Adrenal gland (tissue), 5 donors: Measurements from ENCODE around the gene LRRC53.

Experiments
- POLR2A ChIP-seq, 2 donors: fragments of 450-650 bp; IDR thresholded peaks; one replicate each; pipeline ENCODE4 v1.6.1; 2017; ENCODE audit warnings: antibody characterized with exemption in 2 of 2, mild to moderate bottlenecking in 2 of 2, moderate library complexity in 1 of 2
- TF ChIP-seq, protein P1 (sequence below), 6 experiments: fragments of 450-650 bp in 4 of 6; fragments of 200-600 bp in 2 of 6; sonication (generic) in 1 of 6; IDR thresholded peaks; 1 replicate in 5 of 6; 2 replicates in 1 of 6; pipeline versions ENCODE4 v1.5.1 to v1.8.0; 2016 to 2021; ENCODE audit warnings: antibody characterized with exemption in 6 of 6, mild to moderate bottlenecking in 2 of 6, moderate library complexity in 1 of 6
- donor health status: DM: no; HTN: no; CAD: no.

DNA sequence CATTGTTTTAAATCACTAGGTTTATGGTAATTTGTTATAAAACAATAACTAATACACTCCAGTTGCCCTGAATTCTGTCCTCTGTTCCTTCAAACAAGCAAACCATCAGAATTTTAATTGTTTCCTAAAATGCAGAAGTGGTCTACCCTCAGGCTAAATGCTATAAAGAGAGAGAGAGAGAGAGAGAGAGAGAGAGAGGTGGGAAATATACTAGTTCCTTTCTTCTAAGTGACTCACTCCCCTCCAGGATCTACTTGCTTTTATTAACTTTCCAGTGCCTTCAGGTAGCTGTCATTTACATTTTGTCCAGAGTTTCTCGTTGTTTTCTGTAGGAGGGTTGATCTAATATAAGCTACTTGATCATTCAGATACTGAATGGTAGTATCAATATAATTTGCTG is 26.4 kb downstream of the LRRC53 start:
- TF ChIP-seq, protein P1, sequence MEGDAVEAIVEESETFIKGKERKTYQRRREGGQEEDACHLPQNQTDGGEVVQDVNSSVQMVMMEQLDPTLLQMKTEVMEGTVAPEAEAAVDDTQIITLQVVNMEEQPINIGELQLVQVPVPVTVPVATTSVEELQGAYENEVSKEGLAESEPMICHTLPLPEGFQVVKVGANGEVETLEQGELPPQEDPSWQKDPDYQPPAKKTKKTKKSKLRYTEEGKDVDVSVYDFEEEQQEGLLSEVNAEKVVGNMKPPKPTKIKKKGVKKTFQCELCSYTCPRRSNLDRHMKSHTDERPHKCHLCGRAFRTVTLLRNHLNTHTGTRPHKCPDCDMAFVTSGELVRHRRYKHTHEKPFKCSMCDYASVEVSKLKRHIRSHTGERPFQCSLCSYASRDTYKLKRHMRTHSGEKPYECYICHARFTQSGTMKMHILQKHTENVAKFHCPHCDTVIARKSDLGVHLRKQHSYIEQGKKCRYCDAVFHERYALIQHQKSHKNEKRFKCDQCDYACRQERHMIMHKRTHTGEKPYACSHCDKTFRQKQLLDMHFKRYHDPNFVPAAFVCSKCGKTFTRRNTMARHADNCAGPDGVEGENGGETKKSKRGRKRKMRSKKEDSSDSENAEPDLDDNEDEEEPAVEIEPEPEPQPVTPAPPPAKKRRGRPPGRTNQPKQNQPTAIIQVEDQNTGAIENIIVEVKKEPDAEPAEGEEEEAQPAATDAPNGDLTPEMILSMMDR (IDR thresholded peaks at IDR 0.05): no peak
- no peak for TF ChIP-seq POLR2A (IDR thresholded peaks at IDR 0.05)
